Measurements from ENCODE around the gene AP2A2.

AP2A2 gene

GRCh38 chr11:1017269-1018005 lies 91.8 kb downstream of the AP2A2 start:
- no peak for FAIRE-seq

GRCh38 chr11:1018091-1018490 lies 92.4 kb downstream of the AP2A2 start:
- no peak for FAIRE-seq

- FAIRE-seq, result no peak
Observed at GRCh38 chr11:1019321-1019910, 93.7 kb downstream of the AP2A2 start.

GRCh38 chr11:1020211-1020905 lies 94.7 kb downstream of the AP2A2 start:
- FAIRE-seq, result no peak

GRCh38 chr11:1022411-1022810 lies 96.7 kb downstream of the AP2A2 start:
- FAIRE-seq, result no peak

GRCh38 chr11:1022908-1023810 lies 97.5 kb downstream of the AP2A2 start:
- no peak for FAIRE-seq

GRCh38 chr11:1023811-1024596 lies 98.3 kb downstream of the AP2A2 start:
- FAIRE-seq, result no peak

- no peak for FAIRE-seq
Observed at GRCh38 chr11:1024597-1025409, 99.1 kb downstream of the AP2A2 start.

GRCh38 chr11:1025410-1026162 lies 99.9 kb downstream of the AP2A2 start:
- no peak for FAIRE-seq

GRCh38 chr11:1026163-1026450 lies 100.4 kb downstream of the AP2A2 start:
- no peak for FAIRE-seq

- no peak for FAIRE-seq
Observed at GRCh38 chr11:1026641-1027482, 101.2 kb downstream of the AP2A2 start.

- FAIRE-seq, result no peak
Observed at GRCh38 chr11:1027483-1028290, 102.0 kb downstream of the AP2A2 start.

GRCh38 chr11:1028291-1028540 lies 102.5 kb downstream of the AP2A2 start:
- no peak for FAIRE-seq

GRCh38 chr11:1028616-1029015 lies 102.9 kb downstream of the AP2A2 start:
- no peak for FAIRE-seq

GRCh38 chr11:1029051-1029450 lies 103.4 kb downstream of the AP2A2 start:
- FAIRE-seq, result no peak

- FAIRE-seq, result no peak
Observed at GRCh38 chr11:1029654-1030053, 104.0 kb downstream of the AP2A2 start.

- FAIRE-seq, result no peak
Observed at GRCh38 chr11:1030086-1030485, 104.4 kb downstream of the AP2A2 start.

GRCh38 chr11:1030556-1030955 lies 104.9 kb downstream of the AP2A2 start:
- no peak for FAIRE-seq

All from A204.1 (cell line).